ENCODE data around the gene SPATA6L.

- TF ChIP-seq, protein P1, sequence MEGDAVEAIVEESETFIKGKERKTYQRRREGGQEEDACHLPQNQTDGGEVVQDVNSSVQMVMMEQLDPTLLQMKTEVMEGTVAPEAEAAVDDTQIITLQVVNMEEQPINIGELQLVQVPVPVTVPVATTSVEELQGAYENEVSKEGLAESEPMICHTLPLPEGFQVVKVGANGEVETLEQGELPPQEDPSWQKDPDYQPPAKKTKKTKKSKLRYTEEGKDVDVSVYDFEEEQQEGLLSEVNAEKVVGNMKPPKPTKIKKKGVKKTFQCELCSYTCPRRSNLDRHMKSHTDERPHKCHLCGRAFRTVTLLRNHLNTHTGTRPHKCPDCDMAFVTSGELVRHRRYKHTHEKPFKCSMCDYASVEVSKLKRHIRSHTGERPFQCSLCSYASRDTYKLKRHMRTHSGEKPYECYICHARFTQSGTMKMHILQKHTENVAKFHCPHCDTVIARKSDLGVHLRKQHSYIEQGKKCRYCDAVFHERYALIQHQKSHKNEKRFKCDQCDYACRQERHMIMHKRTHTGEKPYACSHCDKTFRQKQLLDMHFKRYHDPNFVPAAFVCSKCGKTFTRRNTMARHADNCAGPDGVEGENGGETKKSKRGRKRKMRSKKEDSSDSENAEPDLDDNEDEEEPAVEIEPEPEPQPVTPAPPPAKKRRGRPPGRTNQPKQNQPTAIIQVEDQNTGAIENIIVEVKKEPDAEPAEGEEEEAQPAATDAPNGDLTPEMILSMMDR (conservative IDR thresholded peaks at IDR 0.05), result no peak
- no peak for TF ChIP-seq EZH2 (IDR thresholded peaks at IDR 0.05; ENCODE audit: low read depth)
These were observed 75.2 kb downstream of the SPATA6L start for GRCh38 chr9:4591123-4591500.
